ENCODE data around the gene JMJD1C.

JMJD1C gene

GRCh38 chr10:63192826-63193225 is 273.0 kb downstream of the JMJD1C start:
- TF ChIP-seq EZH2phosphoT487 (IDR thresholded peaks at IDR 0.05; ENCODE audit: low read length) (no peak), EZH2 (optimal IDR thresholded peaks at IDR 0.05; ENCODE audit: low read depth, low read length) (no peak)
- TF ChIP-seq, protein P1, sequence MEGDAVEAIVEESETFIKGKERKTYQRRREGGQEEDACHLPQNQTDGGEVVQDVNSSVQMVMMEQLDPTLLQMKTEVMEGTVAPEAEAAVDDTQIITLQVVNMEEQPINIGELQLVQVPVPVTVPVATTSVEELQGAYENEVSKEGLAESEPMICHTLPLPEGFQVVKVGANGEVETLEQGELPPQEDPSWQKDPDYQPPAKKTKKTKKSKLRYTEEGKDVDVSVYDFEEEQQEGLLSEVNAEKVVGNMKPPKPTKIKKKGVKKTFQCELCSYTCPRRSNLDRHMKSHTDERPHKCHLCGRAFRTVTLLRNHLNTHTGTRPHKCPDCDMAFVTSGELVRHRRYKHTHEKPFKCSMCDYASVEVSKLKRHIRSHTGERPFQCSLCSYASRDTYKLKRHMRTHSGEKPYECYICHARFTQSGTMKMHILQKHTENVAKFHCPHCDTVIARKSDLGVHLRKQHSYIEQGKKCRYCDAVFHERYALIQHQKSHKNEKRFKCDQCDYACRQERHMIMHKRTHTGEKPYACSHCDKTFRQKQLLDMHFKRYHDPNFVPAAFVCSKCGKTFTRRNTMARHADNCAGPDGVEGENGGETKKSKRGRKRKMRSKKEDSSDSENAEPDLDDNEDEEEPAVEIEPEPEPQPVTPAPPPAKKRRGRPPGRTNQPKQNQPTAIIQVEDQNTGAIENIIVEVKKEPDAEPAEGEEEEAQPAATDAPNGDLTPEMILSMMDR (IDR thresholded peaks at IDR 0.05; ENCODE audit: low read length) = no peak
- H3F3A ChIP-seq (ENCODE audit: insufficient read depth, low read length) = no peaks in the 10 kb centered on the region; the same call in 1 of the 2 replicates
- no peak overlapping the region for H3K4me2 ChIP-seq (ENCODE audit: low read depth, low read length)
- H3K27me3 ChIP-seq (replicated peaks; ENCODE audit: insufficient read depth, low read length) = no peaks in the 10 kb centered on the region
- H3K4me3 ChIP-seq (ENCODE audit: low read length) = no peak overlapping the region
- H3K79me2 ChIP-seq (ENCODE audit: low read length) = no peaks in the 10 kb centered on the region
- H4K20me1 ChIP-seq (ENCODE audit: insufficient read depth, low read length) = no peaks in the 10 kb centered on the region
- H3K9me3 ChIP-seq (replicated peaks; ENCODE audit: insufficient read depth, low read length) = no peaks in the 10 kb centered on the region
- H2AFZ ChIP-seq (ENCODE audit: low read length) = no peak overlapping the region
- DNase-seq = no peak
- no peaks in the 10 kb centered on the region for H3K9me2 ChIP-seq (replicated peaks; ENCODE audit: insufficient read depth, low read length)
- H3K4me1 ChIP-seq (ENCODE audit: low read length) = no peaks in the 10 kb centered on the region
- no peak overlapping the region for H3K9ac ChIP-seq (ENCODE audit: low read length)
- H3K27ac ChIP-seq (ENCODE audit: low read length) = no peak overlapping the region
- H3K36me3 ChIP-seq (replicated peaks; ENCODE audit: insufficient read depth, low read length) = peaks cover 6% of the 10 kb centered on the region; the same call in 1 of the 2 replicates

GRCh38 chr10:63175534-63175933 is 290.2 kb downstream of the JMJD1C start:
- Histone ChIP-seq H3K9ac (ENCODE audit: low read length) (no peak overlapping the region), H3K79me2 (ENCODE audit: low read length) (peaks cover 11% of the 10 kb centered on the region), H3K36me3 (replicated peaks; ENCODE audit: insufficient read depth, low read length) (no peaks in the 10 kb centered on the region; the same call in 1 of the 2 replicates), H3K4me1 (ENCODE audit: low read length) (peaks cover 18% of the 10 kb centered on the region), H2AFZ (ENCODE audit: low read length) (no peak overlapping the region), H3F3A (ENCODE audit: insufficient read depth, low read length) (peaks cover 9% of the 10 kb centered on the region), H3K27ac (ENCODE audit: low read length) (no peak overlapping the region), H4K20me1 (ENCODE audit: insufficient read depth, low read length) (no peaks in the 10 kb centered on the region), H3K9me2 (replicated peaks; ENCODE audit: insufficient read depth, low read length) (no peaks in the 10 kb centered on the region), H3K4me2 (ENCODE audit: low read depth, low read length) (no peak overlapping the region), H3K4me3 (ENCODE audit: low read length) (no peak overlapping the region), H3K27me3 (replicated peaks; ENCODE audit: insufficient read depth, low read length) (no peaks in the 10 kb centered on the region), H3K9me3 (replicated peaks; ENCODE audit: insufficient read depth, low read length) (no peaks in the 10 kb centered on the region)
- no peak for DNase-seq
- TF ChIP-seq EZH2phosphoT487 (IDR thresholded peaks at IDR 0.05; ENCODE audit: low read length) (no peak), EZH2 (optimal IDR thresholded peaks at IDR 0.05; ENCODE audit: low read depth, low read length) (no peak)
- TF ChIP-seq, protein P1 (IDR thresholded peaks at IDR 0.05; ENCODE audit: low read length) = no peak

DNA sequence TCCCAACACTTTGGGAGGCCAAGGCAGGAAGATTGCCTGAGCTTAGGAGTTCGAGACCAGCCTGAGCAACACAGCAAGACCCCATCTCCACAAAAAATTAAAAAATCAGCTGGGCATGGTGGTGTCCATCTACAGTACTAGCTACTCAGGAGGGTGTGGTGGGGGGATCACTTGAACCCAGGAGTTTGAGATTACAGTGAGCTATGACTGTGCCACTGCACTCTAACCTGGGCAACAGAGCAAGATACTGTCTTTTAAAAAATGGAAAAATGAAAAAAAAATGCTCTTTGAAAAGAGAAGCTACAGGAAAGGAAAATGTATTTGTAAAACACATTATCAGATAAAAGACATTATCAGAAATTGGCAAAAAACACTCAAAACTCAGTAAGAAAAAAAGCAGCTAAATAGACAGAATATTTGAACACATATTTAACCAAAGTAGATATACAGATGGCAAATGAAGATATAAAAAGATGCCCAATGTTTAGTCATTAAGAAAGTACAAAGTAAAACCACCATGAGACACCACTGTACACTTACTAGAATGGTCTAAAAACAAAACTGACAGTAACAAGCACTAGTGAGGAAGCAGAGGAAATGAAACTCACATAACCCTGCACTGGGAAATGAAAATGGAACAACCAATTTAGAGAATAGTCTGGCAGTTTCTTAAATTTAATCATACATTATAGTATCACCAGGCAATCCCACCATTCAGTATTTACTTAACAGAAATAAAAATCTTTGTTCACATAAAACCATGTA is 292.1 kb downstream of the JMJD1C start:
- Histone ChIP-seq H3K36me3 (replicated peaks; ENCODE audit: insufficient read depth, low read length) (no peaks in the 10 kb centered on the region; the same call in 1 of the 2 replicates), H3K27me3 (replicated peaks; ENCODE audit: insufficient read depth, low read length) (no peaks in the 10 kb centered on the region), H2AFZ (ENCODE audit: low read length) (no peak overlapping the region), H3K4me1 (ENCODE audit: low read length) (peaks cover 21% of the 10 kb centered on the region), H3K9me3 (replicated peaks; ENCODE audit: insufficient read depth, low read length) (no peaks in the 10 kb centered on the region), H3K79me2 (ENCODE audit: low read length) (peaks cover 11% of the 10 kb centered on the region), H4K20me1 (ENCODE audit: insufficient read depth, low read length) (no peaks in the 10 kb centered on the region), H3K4me3 (ENCODE audit: low read length) (no peak overlapping the region), H3K4me2 (ENCODE audit: low read depth, low read length) (peak overlapping the region; percentile 22; the same call in 1 of the 2 replicates), H3K9me2 (replicated peaks; ENCODE audit: insufficient read depth, low read length) (no peaks in the 10 kb centered on the region), H3F3A (ENCODE audit: insufficient read depth, low read length) (peaks cover 9% of the 10 kb centered on the region), H3K9ac (ENCODE audit: low read length) (no peak overlapping the region), H3K27ac (ENCODE audit: low read length) (peak overlapping the region; percentile 7; the same call in 1 of the 2 replicates)
- DNase-seq = peak; percentile 67
- TF ChIP-seq EZH2phosphoT487 (IDR thresholded peaks at IDR 0.05; ENCODE audit: low read length) (no peak), EZH2 (optimal IDR thresholded peaks at IDR 0.05; ENCODE audit: low read depth, low read length) (no peak)
- TF ChIP-seq, protein P1 (IDR thresholded peaks at IDR 0.05; ENCODE audit: low read length) = no peak

All from MM.1S (cell line).